HG02610 (cell line): ENCODE measurements around the gene SMIM36.
"Not testable (repeated sequence)": the region's sequence is repeated elsewhere in the genome, so short reads cannot be mapped to it uniquely, and the experiment has no call there.

ENCODE experiments used
- ATAC-seq: cut with Tn5 transposase; IDR thresholded peaks from one replicate; pipeline ENCODE4 v1.9.1; 2021; ENCODE audit warnings: mild to moderate bottlenecking, moderate library complexity; ENCODE audit not compliant: unreplicated experiment

The SMIM36 gene

GRCh38 chr17:55510986-55511721 lies at the start of gene SMIM36:
Gene SMIM36, minus strand, starts transcription at chr17:55511452.
- no peak for ATAC-seq

- no peak for ATAC-seq
Observed at GRCh38 chr17:55555772-55556171, 44.5 kb upstream of the SMIM36 start.

- ATAC-seq, result no peak
Observed at GRCh38 chr17:55549140-55549539, 37.9 kb upstream of the SMIM36 start.

- ATAC-seq, result no peak
Observed at GRCh38 chr17:55546991-55547664, 35.9 kb upstream of the SMIM36 start.

- ATAC-seq, result no peak
Observed at GRCh38 chr17:55546481-55546880, 35.2 kb upstream of the SMIM36 start.

GRCh38 chr17:55545806-55546205 lies 34.6 kb upstream of the SMIM36 start:
- no peak for ATAC-seq

- no peak for ATAC-seq
Observed at GRCh38 chr17:55543709-55544108, 32.5 kb upstream of the SMIM36 start.

GRCh38 chr17:55540414-55541091 lies 29.3 kb upstream of the SMIM36 start:
- ATAC-seq, result no peak

- no peak for ATAC-seq
Observed at GRCh38 chr17:55536205-55536604, 25.0 kb upstream of the SMIM36 start.

GRCh38 chr17:55533608-55534007 lies 22.4 kb upstream of the SMIM36 start:
- ATAC-seq, result no peak

GRCh38 chr17:55532670-55533069 lies 21.4 kb upstream of the SMIM36 start:
- no peak for ATAC-seq

GRCh38 chr17:55531053-55531728 lies 19.9 kb upstream of the SMIM36 start:
- ATAC-seq, result no peak

- ATAC-seq, result no peak
Observed at GRCh38 chr17:55530064-55530463, 18.8 kb upstream of the SMIM36 start.

GRCh38 chr17:55527540-55528118 lies 16.4 kb upstream of the SMIM36 start:
- ATAC-seq, result no peak

- peak; percentile 81 for ATAC-seq
Observed at GRCh38 chr17:55524440-55525220, 13.4 kb upstream of the SMIM36 start.

- not testable (repeated sequence) for ATAC-seq
Observed at GRCh38 chr17:55523032-55523431, 11.8 kb upstream of the SMIM36 start.

GRCh38 chr17:55521186-55521585 lies 9.9 kb upstream of the SMIM36 start:
- ATAC-seq, result no peak

GRCh38 chr17:55520402-55520801 lies 9.2 kb upstream of the SMIM36 start:
- no peak for ATAC-seq

GRCh38 chr17:55518510-55518909 lies 7.3 kb upstream of the SMIM36 start:
- no peak for ATAC-seq

GRCh38 chr17:55513885-55514590 lies 2.8 kb upstream of the SMIM36 start:
- ATAC-seq, result peak; percentile 48
